LNCAP (cell line): ENCODE results near the gene IKZF3.

Experiments used
- CTCF ChIP-seq: fragments of 450-650 bp; IDR thresholded peaks from 2 replicates; pipeline ENCODE4 v1.5.1; 2017; ENCODE audit warnings: mild to moderate bottlenecking

The IKZF3 gene

DNA sequence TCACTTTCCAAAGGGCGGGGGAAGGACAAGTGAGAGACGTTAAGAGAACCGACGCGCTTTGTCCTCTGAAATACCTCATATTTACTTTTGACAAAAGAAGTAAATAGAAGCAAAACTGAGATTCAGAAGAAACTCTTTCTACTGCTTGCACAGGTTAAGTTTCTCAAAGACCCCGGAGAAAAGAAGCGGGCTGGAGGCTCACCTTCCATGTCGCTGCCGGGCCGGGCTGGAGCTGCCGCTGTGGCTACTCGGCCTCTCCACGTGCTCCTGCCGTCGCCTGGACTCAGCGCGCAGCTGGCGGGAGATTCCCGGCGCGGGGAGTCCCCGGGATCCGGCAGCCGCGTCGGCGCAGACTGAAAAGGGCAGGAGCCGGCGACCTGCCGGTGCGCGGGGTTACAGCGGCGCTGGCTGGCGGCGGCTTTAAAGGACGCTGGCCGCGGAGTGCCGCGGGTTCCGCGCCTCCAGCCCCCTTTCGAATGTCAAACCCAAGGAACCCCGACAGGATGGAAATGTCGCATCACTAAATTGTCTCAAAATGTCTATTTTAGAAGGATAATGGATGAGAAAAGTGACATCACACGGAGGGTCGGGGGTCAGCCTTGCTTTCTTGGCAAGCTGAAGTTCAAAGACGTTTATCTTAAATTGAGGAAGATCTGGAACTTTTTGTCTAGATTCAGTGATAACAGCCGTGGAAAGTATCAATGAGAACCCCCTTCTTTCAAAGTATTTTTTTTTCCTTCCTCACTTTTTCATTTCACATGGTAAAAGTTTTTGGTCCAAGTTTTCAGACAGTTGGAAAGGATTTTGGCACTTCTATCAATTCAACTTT lies at the start of gene IKZF3:
Gene IKZF3 (minus strand): TSS at position 395 of the 829 bp plus-strand sequence. CDS start 186 bp downstream, at position 209.
- TF ChIP-seq CTCF, result peak; percentile 70

- TF ChIP-seq CTCF, result no peak
Measured at GRCh38 chr17:39908789-39909352, 44.8 kb upstream of the IKZF3 start.

- TF ChIP-seq CTCF, result no peak
Measured at GRCh38 chr17:39904990-39905288, 40.8 kb upstream of the IKZF3 start.

GRCh38 chr17:39903158-39903884 lies 39.2 kb upstream of the IKZF3 start:
- no peak for TF ChIP-seq CTCF

- no peak for TF ChIP-seq CTCF
Measured at GRCh38 chr17:39899215-39899614, 35.1 kb upstream of the IKZF3 start.

DNA sequence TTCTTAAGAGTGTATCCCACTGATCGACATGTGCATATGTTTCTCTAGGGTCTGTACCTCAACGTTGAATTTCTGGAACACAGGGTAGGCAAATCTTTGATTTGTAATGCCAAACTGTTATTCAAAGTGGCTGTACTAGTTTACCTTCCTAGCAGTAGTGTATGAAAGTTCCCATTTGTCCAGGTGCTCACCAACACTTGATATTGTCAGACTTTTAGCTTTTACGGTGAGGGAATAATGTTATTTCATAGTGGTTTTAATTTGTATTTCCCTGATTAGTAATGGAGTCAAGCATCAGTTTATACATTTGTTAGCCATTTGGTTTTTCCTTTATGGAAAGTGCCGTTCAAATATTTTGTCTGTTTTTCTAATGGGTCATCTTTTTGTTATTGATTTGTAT lies 34.0 kb upstream of the IKZF3 start:
- TF ChIP-seq CTCF, result no peak

DNA sequence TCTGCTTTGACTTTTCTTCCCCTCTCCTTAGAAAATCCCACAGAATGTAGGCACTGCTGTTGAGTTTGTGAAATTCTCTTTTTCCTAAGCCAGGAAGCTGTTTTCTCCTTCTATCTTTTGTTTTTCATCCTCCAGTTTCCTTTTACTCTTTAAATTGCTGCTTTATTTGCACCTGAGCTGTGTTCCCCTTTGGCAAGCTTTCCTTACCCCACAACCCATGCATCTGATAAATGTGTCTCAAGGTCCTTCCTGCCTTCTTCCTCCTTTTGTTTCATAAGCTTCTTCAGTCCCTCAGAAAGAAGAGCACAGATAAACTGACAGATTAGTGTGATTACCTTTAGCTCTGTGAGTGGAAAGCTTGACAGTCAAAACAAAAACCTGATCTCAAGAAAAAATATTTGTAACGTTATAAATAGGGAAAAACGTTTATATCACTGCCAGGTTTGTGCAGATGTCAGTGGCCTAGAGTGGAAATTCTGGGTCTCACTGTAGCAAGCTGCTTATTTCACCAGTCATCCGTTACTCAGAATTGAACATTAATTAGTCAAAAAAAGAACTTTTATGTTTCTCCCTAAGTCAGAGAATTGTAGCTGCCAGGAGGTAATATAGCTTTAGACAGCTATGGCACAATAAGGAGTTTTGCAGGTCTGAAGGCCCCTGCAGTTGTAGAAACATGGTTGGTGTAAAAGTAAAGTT lies 30.7 kb upstream of the IKZF3 start:
- no peak for TF ChIP-seq CTCF
